Uterus (tissue), 2 donors: ENCODE measurements around the gene PDE1C.

Source experiments
- CTCF ChIP-seq, 4 experiments: fragments of 200-600 bp in 2 of 4; fragments of 450-650 bp in 2 of 4; sonication (generic) in 2 of 4; IDR thresholded peaks; one replicate each; pipeline ENCODE4 v1.5.1; 2016 to 2019; ENCODE audit warnings: antibody characterized with exemption in 4 of 4, mild to moderate bottlenecking in 2 of 4, moderate library complexity in 1 of 4
- POLR2A ChIP-seq, 2 donors: fragments of 450-650 bp; IDR thresholded peaks; one replicate each; pipeline ENCODE4 v1.6.1; 2016; ENCODE audit warnings: antibody characterized with exemption in 2 of 2, mild to moderate bottlenecking in 1 of 2, moderate library complexity in 1 of 2

- TF ChIP-seq CTCF (IDR thresholded peaks at IDR 0.05) (no peak), POLR2A (IDR thresholded peaks at IDR 0.05) (no peak)
Observed at GRCh38 chr7:32025381-32026082, 44.7 kb downstream of the PDE1C start.
